NCI-H1092 treated with DMSO at 0.1 percent for 48 hours (cell line): ENCODE data around the gene LSM6.
A peak's percentile ranks its signal among the peaks of the same experiment; 100 is the strongest.

Experiments
- DNase-seq: peaks from one replicate; lab custom pipeline; 2025; lab: John Stamatoyannopoulos, UW

LSM6 gene

GRCh38 chr4:146175541-146176453 lies at the start of gene LSM6:
TSS of gene LSM6 (plus strand) at chr4:146175718. CDS start at chr4:146182922, 7,204 bp downstream.
- peak; percentile 85 for DNase-seq

- DNase-seq, result no peak
Measured at GRCh38 chr4:146132445-146132844, 43.1 kb upstream of the LSM6 start.

GRCh38 chr4:146134761-146135445 lies 40.6 kb upstream of the LSM6 start:
- peak; percentile 96 for DNase-seq

GRCh38 chr4:146135941-146136340 lies 39.6 kb upstream of the LSM6 start:
- DNase-seq, result no peak

- no peak for DNase-seq
Measured at GRCh38 chr4:146142768-146143167, 32.8 kb upstream of the LSM6 start.

- no peak for DNase-seq
Measured at GRCh38 chr4:146143888-146144287, 31.6 kb upstream of the LSM6 start.

- no peak for DNase-seq
Measured at GRCh38 chr4:146146918-146147317, 28.6 kb upstream of the LSM6 start.

GRCh38 chr4:146148021-146148420 lies 27.5 kb upstream of the LSM6 start:
- no peak for DNase-seq

GRCh38 chr4:146154057-146154456 lies 21.5 kb upstream of the LSM6 start:
- DNase-seq, result no peak

- no peak for DNase-seq
Measured at GRCh38 chr4:146155152-146155724, 20.3 kb upstream of the LSM6 start.

GRCh38 chr4:146158036-146158745 lies 17.3 kb upstream of the LSM6 start:
- DNase-seq, result no peak

GRCh38 chr4:146159384-146160058 lies 16.0 kb upstream of the LSM6 start:
- DNase-seq, result no peak

- DNase-seq, result no peak
Measured at GRCh38 chr4:146161243-146161642, 14.3 kb upstream of the LSM6 start.

- DNase-seq, result no peak
Measured at GRCh38 chr4:146165221-146165620, 10.3 kb upstream of the LSM6 start.

- DNase-seq, result no peak
Measured at GRCh38 chr4:146165840-146166239, 9.7 kb upstream of the LSM6 start.

- DNase-seq, result no peak
Measured at GRCh38 chr4:146170149-146170548, 5.4 kb upstream of the LSM6 start.

- no peak for DNase-seq
Measured at GRCh38 chr4:146176891-146177290, 1.4 kb downstream of the LSM6 start.

GRCh38 chr4:146178126-146178525 lies 2.6 kb downstream of the LSM6 start:
- DNase-seq, result no peak

- no peak for DNase-seq
Measured at GRCh38 chr4:146179784-146180370, 4.4 kb downstream of the LSM6 start.

GRCh38 chr4:146182443-146182842 lies 6.9 kb downstream of the LSM6 start:
- DNase-seq, result no peak

- DNase-seq, result no peak
Measured at GRCh38 chr4:146183209-146183608, 7.7 kb downstream of the LSM6 start.
